Natural killer cell (primary cell): Measurements from ENCODE around the gene CUX1. TPM values are rescaled to one million over a fixed set of nuclear protein-coding genes. Genes with fewer than 3 reads are reported as not detected.

ENCODE experiments used
- ATAC-seq, 3 donors: fragments of 150-1000 bp in 2 of 3; fragments of 200-7000 bp in 1 of 3; cut with Tn5 transposase; 1 replicate in 1 of 3; 2 replicates in 2 of 3; pipeline ENCODE4 v1.10.0; 2021; ENCODE audit warnings: mild to moderate bottlenecking in 2 of 3, moderate library complexity in 2 of 3
- DNase-seq, 2 donors: peaks; one replicate each; pipeline versions ENCODE4 v3.0.0 to v3.0.0-alpha.2; 2013 to 2021; ENCODE audit warnings: mixed read lengths in 1 of 2
- H3K27ac ChIP-seq: one replicate; pipeline ENCODE4 v1.5.1; 2013; ENCODE audit warnings: mild to moderate bottlenecking, low read length
- H3K27me3 ChIP-seq: one replicate; pipeline ENCODE4 v1.6.1; 2013; ENCODE audit warnings: low read length; ENCODE audit not compliant: control insufficient read depth, insufficient read depth
- H3K36me3 ChIP-seq: one replicate; pipeline ENCODE4 v1.6.1; 2013; ENCODE audit warnings: low read length; ENCODE audit not compliant: control insufficient read depth, insufficient read depth
- H3K4me1 ChIP-seq: one replicate; pipeline ENCODE4 v1.6.1; 2013; ENCODE audit warnings: low read length; ENCODE audit not compliant: control insufficient read depth, insufficient read depth
- H3K4me3 ChIP-seq: one replicate; pipeline ENCODE4 v1.5.1; 2013; ENCODE audit warnings: low read length
- H3K9me3 ChIP-seq: one replicate; pipeline ENCODE4 v1.6.1; 2013; ENCODE audit warnings: low read length; ENCODE audit not compliant: control insufficient read depth, insufficient read depth
- H3K27ac Mint-ChIP-seq, 2 donors: one replicate each; pipeline ENCODE4 v1.8.0; 2022; ENCODE audit warnings: mild to moderate bottlenecking in 2 of 2, mixed read lengths in 2 of 2, moderate library complexity in 1 of 2
- H3K27me3 Mint-ChIP-seq, 2 donors: one replicate each; pipeline ENCODE4 v1.8.0; 2022; ENCODE audit warnings: low read depth in 2 of 2, mixed read lengths in 2 of 2
- H3K36me3 Mint-ChIP-seq: one replicate; pipeline ENCODE4 v1.8.0; 2022; ENCODE audit warnings: mixed read lengths
- H3K4me1 Mint-ChIP-seq, 2 donors: one replicate each; pipeline ENCODE4 v1.8.0; 2022; ENCODE audit warnings: mixed read lengths in 2 of 2
- H3K4me3 Mint-ChIP-seq: one replicate; pipeline ENCODE4 v1.8.0; 2022; ENCODE audit warnings: mild to moderate bottlenecking, moderate library complexity, mixed read lengths
- H3K9me3 Mint-ChIP-seq, 2 donors: one replicate each; pipeline ENCODE4 v1.8.0; 2022; ENCODE audit warnings: mixed read lengths in 2 of 2
- CTCF ChIP-seq: fragments of 200-600 bp; IDR thresholded peaks from one replicate; pipeline ENCODE4 v1.8.0; 2022; ENCODE audit warnings: antibody characterized with exemption
- WGBS: methylation state at CpG from one replicate; pipeline ENCODE4 v1.1.7; 2013; ENCODE audit warnings: missing lambda C conversion rate; ENCODE audit not compliant: insufficient coverage; 5-methylcytosine and 5-hydroxymethylcytosine counted together
- intact Hi-C: fragments of 100-400 bp; cut with micrococcal nuclease; formaldehyde crosslinking; loops from one replicate; pipeline ENCODE4 v1.14.2; 2022
- total RNA-seq, 4 donors: library from RNA; stranded (reverse); fragments of 120-200 nt in 1 of 4; gene quantifications; one replicate each; pipeline versions ENCODE4 v1.2.3 to v1.2.4, GENCODE V29; 2013 to 2022

Gene CUX1
- total RNA-seq, 3 donors from 2014 or later (not counting 1 experiment from before 2014, with no cell fraction given): 59.8 to 77.4 (median 73.6) TPM

GRCh38 chr7:101787864-101788263 is 29.6 kb upstream of the CUX1 start:
- Histone ChIP-seq H3K4me1 (peaks cover 3% of the 10 kb centered on the region), H3K27me3 (no peaks in the 10 kb centered on the region), H3K27ac (no peak overlapping the region), H3K36me3 (no peaks in the 10 kb centered on the region), H3K4me3 (no peak overlapping the region), H3K9me3 (no peaks in the 10 kb centered on the region)
- no peak for DNase-seq
- Mint-ChIP-seq H3K36me3 (no peaks in the 10 kb centered on the region), H3K4me1 (peaks cover 0 to 6% of the 10 kb centered on the region in 2 donors), H3K9me3 (no peaks in the 10 kb centered on the region), H3K4me3 (no peak overlapping the region), H3K27ac (no peak overlapping the region), H3K27me3 (peaks cover 18 to 22% of the 10 kb centered on the region in 2 donors)
- intact Hi-C loops: no loop called here
- no peak for TF ChIP-seq CTCF
- 96% methylated on average over 1 of the region's 1 CpG for WGBS
- no peak for ATAC-seq

- peaks cover 0 to 6% of the 10 kb centered on the region in 2 donors for H3K4me1 Mint-ChIP-seq
- H3K27ac Mint-ChIP-seq: no peak overlapping the region
- Histone ChIP-seq H3K27me3 (no peaks in the 10 kb centered on the region), H3K27ac (no peak overlapping the region), H3K4me3 (no peak overlapping the region), H3K4me1 (peaks cover 3% of the 10 kb centered on the region), H3K9me3 (no peaks in the 10 kb centered on the region), H3K36me3 (no peaks in the 10 kb centered on the region)
- no peak for TF ChIP-seq CTCF
- H3K9me3 Mint-ChIP-seq: no peaks in the 10 kb centered on the region
- H3K36me3 Mint-ChIP-seq: no peaks in the 10 kb centered on the region
- WGBS: no CpG with 5 or more reads among the region's 1 CpG
- H3K27me3 Mint-ChIP-seq: peaks cover 18% of the 10 kb centered on the region in 2 donors
- ATAC-seq (no peak), DNase-seq (no peak)
- intact Hi-C loops: no loop called here
- H3K4me3 Mint-ChIP-seq: no peak overlapping the region
Measured at GRCh38 chr7:101788517-101788916, 28.9 kb upstream of the CUX1 start.

- intact Hi-C loops: no loop called here
- no peak for TF ChIP-seq CTCF
Measured at GRCh38 chr7:101790566-101791293, 26.7 kb upstream of the CUX1 start.

More at GRCh38 chr7:101790566-101791293, 26.7 kb upstream of the CUX1 start:
- no peaks in the 10 kb centered on the region for H3K9me3 ChIP-seq
- no peaks in the 10 kb centered on the region for H3K36me3 ChIP-seq
- H3K4me1 Mint-ChIP-seq: no peaks in the 10 kb centered on the region
- H3K27ac ChIP-seq: no peak overlapping the region
- no peak overlapping the region for H3K4me3 ChIP-seq
- no peaks in the 10 kb centered on the region for H3K36me3 Mint-ChIP-seq
- H3K27me3 Mint-ChIP-seq: peaks cover 0 to 3% of the 10 kb centered on the region in 2 donors
- H3K27ac Mint-ChIP-seq: no peak overlapping the region
- WGBS: 91% methylated on average over 10 of the region's 10 CpGs
- ATAC-seq (no peak), DNase-seq (no peak)
- no peaks in the 10 kb centered on the region for H3K9me3 Mint-ChIP-seq
- H3K4me3 Mint-ChIP-seq: no peak overlapping the region
- H3K4me1 ChIP-seq: no peaks in the 10 kb centered on the region
- no peaks in the 10 kb centered on the region for H3K27me3 ChIP-seq
